HG02571 (cell line): Measurements from ENCODE around the gene PCSK6.
"Not testable (repeated sequence)": the region's sequence is repeated elsewhere in the genome, so short reads cannot be mapped to it uniquely, and the experiment has no call there.

Experiments used
- ATAC-seq: cut with Tn5 transposase; IDR thresholded peaks from one replicate; pipeline ENCODE4 v1.9.1; 2021; ENCODE audit warnings: mild to moderate bottlenecking, moderate library complexity; ENCODE audit not compliant: unreplicated experiment

PCSK6 gene

GRCh38 chr15:101384276-101384675, 105.2 kb downstream of the PCSK6 start:
- no peak for ATAC-seq

- ATAC-seq: no peak
These were observed 107.0 kb downstream of the PCSK6 start for GRCh38 chr15:101382544-101382943.

DNA sequence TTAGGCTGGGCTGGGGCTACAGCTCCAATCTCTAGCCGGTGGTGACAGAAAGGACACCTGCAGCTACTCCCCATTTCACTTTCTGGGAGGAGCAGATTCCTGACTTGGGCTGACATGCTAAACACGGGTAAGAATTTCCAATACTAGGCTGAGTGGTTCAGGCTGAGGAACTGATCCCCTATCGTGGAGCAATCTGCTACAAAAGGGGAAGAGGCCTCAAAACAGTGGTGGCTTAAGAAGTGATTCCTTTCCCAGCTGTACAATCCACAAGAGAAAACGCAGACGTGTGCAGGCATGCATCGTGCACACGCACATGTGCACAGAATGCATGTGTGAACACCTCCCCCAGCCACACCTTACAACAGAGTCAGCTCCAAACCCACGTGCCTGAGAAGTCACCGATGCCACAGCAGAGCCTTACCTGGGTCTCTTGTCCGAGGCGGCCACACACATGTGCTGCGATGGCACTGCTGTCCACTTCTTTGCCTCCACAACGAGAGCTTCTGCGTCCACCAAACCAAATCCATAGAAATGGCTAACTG, 107.8 kb downstream of the PCSK6 start:
- ATAC-seq: no peak

GRCh38 chr15:101380146-101380545, 109.4 kb downstream of the PCSK6 start:
- no peak for ATAC-seq

GRCh38 chr15:101379647-101380046, 109.9 kb downstream of the PCSK6 start:
- no peak for ATAC-seq

DNA sequence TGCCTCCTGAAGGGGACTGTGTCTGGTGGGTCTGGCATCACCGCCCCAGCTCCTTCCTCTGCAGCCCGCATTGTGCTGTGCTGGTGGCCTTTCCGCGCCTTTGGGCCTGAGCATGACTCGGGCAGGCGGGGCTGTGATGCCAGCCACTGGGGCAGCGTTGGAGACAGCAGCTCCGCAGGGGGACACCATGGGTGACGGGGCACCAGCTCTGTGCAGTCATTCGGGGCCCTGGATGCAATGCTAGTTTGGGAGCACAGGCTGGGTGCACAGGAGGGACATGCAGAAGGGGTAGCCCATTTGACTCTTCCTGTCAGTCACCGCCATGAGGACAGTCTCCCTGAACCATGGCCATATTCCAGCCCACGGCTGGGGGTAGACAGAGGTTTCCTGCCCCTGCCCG, 110.6 kb downstream of the PCSK6 start:
- no peak for ATAC-seq

DNA sequence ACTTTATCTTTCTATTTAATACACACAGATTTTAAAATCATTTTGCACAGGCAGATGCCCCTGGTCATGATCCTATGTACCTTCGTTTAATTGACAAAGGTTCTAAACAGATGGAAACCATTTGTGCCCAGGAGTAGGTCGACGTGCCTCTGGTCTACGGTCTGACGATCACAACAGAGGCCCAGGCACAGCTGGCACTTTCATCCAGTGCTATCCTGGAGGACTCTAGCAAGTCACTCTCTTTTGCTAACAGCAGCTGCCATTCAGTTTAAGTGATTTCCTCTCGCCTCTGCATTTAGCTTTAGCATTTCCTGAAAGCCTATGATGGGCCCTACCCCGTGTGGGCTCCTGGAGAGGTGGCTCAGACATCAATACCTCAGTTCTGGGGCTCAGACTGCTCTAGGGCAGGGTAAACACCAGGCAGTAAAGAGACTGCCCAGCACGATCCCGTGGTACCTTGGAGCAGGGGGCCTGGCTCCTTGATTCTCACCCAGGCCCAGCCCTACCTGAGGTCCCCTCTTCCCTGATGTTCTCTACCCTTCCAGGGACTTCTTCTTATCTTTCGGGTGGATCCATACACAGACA, 111.2 kb downstream of the PCSK6 start:
- no peak for ATAC-seq

DNA sequence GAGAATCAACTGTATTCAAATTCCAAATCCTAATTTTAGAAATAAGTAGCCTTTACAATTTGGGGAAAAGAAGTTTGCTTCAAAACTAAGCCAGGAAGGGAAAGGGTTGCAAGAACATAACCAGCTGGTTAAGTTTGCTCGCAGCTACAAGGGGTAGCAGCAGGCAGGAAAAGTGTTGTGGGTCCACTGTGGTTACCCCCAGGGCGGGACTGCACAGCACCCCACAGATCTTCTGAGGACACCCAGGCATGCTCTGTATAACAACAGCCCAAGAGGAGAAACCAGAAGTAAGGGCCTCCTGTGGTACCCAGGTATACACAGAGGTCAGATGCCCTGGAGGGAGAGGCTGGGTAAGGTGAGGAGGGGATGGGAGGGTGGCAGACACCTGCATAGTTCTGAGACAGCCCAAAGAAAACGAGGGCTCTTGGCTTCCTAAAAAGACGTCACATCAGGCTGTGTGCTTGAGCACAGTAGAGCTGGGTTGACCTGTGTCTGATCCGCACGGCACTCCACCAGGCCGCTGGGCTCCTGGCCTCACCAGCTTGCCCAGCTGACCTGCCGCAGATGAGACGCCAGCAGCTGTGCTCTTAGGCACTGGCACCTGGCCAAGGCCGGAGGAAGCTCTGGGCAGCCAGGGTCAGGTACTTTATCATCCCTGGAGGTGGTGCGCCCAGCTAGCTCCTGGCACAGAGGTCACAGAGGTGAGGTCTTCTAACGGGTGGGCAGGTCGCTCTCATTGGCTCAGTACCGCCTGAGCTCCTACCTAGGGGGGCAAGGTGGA, 112.7 kb downstream of the PCSK6 start:
- ATAC-seq: no peak

DNA sequence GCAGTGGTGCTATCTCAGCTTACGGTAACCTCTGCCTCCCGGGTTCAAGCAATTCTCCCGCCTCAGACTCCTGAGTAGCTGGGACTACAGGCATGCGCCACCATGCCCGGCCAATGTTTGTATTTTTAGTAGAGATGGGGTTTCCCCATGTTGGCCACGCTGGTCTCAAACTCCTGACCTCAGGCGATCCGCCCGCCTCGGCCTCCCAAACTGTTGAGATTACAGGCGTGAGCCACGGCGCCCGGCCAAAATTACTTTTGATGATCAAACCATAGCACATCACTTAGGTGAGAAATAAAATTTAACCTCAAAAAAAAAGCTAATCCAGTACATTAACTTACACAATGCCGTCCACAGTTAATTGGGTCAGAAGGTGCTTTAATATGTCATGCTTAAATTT, 114.5 kb downstream of the PCSK6 start:
- ATAC-seq: not testable (repeated sequence)

GRCh38 chr15:101374326-101374725, 115.2 kb downstream of the PCSK6 start:
- no peak for ATAC-seq

DNA sequence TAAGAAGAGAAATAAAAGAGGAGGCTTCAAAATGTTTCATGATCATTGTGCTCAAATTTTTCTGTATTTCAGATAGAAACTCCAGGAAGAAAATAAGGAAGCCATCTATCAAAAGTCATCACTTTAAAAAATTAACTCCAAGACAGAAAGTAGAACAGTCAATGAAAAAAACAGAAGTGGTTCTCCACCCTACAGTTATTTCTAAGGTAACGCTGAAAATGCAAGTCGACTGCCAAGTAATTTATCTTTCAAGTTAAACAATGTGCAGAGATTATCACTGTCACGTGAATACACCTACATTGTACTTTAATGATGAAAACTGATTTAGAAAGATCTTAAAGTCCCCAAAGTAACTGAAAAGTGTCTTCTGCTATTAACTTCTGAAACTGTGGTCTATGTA, 115.9 kb downstream of the PCSK6 start:
- ATAC-seq: no peak

DNA sequence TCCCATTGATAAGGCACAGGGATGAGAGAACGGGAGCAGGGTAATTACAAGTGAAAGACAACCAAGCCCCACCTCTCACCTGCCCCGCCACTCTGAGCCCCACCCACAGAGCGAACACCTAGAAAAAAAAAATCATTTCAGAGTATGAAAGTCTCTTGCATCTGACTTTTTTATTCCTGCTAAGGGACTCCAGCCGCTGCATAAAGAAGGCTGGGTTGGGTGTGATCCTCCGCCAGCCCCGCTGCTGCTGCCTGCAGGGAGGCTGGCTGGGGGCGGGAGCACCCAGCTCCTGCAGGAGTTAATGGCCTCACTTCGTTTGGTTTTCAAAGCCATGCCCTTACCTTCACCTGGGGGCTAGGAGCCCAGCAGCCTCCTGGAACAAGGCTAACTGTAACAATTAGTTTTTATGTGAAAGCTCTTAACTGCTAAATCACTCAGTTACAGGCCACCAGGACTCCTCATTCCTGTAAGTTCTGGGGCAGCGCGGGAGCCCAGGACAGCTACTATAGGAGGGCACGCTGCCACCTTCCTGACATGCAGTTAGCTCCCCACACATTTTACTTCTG, 116.5 kb downstream of the PCSK6 start:
- ATAC-seq: no peak

DNA sequence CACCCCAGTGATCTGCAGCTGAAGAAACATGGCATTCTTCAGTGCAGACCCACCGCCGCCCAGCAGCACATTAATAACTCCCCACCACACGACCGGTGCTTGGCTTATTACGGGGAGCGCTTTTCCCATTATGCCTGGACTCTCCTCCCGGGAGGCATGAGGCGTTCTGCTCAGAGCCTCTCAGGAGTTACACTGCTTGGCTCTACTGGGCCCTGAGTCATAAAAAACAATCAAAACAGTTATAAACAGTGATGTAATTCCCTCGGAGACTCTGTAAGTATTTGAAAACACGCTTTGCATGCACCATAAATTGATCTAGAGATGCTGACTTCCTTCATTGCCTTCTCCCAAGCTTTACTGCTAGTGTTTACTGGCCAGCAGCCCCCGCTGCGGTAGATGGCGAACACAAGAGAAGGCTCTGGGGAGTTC, 117.3 kb downstream of the PCSK6 start:
- ATAC-seq: no peak

DNA sequence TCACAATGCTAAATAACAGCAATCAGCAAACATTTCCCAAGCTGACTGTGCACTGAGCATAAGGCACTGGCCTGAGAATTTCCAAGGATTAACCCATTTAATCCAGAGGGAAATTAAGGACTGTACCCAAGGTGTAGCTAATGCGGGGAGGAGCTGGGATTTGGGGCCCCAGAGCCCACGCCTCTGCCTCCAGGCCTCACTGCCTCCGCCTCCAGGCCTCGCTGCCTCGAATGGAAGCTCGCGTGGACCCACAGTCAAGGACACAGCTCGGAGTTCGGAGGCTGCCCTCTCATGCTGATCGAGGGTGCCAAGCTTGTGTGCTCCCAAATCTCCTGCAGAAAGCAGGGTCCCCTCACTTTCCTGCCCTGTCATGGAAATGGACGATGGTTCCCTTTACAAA, 118.0 kb downstream of the PCSK6 start:
- no peak for ATAC-seq

DNA sequence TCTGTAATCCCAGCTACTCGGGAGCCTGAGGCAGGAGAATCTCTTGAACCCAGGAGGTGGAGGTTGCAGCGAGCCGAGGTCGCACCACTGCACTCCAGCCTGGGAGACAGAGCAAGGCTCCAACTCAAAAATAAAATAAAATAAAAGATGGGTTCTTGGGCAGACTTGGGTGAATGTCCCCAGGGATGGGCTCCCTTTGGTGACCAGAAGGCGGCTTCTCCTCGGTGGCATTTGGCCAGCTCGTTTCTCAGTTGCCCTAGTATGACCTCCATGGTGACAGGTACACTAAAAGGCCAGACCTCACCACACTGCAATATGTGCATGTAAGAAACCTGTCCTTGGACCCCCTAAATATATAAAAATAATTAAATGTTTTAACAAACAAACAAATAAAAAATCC, 118.4 kb downstream of the PCSK6 start:
- no peak for ATAC-seq

DNA sequence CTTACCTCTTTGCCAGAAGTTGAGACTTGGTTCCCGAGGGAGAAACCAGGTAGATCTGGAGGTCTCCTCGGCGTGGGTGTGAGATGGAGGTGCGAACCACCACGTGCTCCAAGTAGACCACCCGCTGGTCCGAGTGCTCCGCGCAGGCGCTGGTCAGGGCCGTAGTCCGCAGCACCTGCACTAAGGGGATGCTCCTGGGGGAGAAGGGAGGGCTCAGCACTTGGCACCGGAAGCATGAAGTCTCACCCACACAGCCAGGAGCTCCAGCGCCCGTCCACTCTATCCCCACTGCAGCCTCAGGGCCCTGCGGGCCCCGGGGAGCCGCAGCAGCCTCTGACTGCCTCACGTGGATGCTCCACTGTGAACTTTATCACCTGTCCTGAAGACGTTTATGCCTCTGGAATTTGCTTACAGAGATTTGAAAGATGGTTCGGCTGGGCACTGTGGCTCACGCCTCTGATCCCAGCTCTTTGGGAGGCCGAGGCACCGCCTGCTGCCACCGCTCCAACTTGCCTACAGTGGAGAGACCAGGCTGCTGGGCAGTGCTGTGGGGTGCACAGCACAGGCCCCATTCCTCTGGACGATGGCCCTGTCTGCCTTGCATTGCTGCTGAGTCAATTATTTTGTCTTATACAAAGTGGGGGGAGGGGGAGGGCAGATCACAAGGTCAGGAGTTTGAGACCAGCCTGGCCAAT, 119.0 kb downstream of the PCSK6 start:
- no peak for ATAC-seq

- ATAC-seq: no peak
These were observed 119.8 kb downstream of the PCSK6 start for GRCh38 chr15:101369676-101370075.

GRCh38 chr15:101368861-101369642, 120.5 kb downstream of the PCSK6 start:
- no peak for ATAC-seq

GRCh38 chr15:101368086-101368780, 121.3 kb downstream of the PCSK6 start:
- no peak for ATAC-seq

- no peak for ATAC-seq
These were observed 122.7 kb downstream of the PCSK6 start for GRCh38 chr15:101366853-101367252.
